ENCODE results near the gene SEC16A. TPM values are rescaled to one million over a fixed set of nuclear protein-coding genes. Genes with fewer than 3 reads are reported as not detected.

Gene SEC16A
- total and polyA plus RNA-seq, 11 donors, result 20.9 to 53.3 (median 29.9) TPM

GRCh38 chr9:136444102-136444501, 38.7 kb downstream of the SEC16A start:
- intact Hi-C loops (cut with DNase I), result no loop called here
- peaks cover 4 to 88% (median 82%) of the 10 kb centered on the region in 9 donors for H3K36me3 ChIP-seq
- no peak overlapping the region for H3K27ac ChIP-seq
- DNase-seq (no peak), ATAC-seq (no peak)
- peaks cover 0 to 12% (median 7%) of the 10 kb centered on the region in 12 donors for H3K4me1 ChIP-seq
- TF ChIP-seq, protein P1, sequence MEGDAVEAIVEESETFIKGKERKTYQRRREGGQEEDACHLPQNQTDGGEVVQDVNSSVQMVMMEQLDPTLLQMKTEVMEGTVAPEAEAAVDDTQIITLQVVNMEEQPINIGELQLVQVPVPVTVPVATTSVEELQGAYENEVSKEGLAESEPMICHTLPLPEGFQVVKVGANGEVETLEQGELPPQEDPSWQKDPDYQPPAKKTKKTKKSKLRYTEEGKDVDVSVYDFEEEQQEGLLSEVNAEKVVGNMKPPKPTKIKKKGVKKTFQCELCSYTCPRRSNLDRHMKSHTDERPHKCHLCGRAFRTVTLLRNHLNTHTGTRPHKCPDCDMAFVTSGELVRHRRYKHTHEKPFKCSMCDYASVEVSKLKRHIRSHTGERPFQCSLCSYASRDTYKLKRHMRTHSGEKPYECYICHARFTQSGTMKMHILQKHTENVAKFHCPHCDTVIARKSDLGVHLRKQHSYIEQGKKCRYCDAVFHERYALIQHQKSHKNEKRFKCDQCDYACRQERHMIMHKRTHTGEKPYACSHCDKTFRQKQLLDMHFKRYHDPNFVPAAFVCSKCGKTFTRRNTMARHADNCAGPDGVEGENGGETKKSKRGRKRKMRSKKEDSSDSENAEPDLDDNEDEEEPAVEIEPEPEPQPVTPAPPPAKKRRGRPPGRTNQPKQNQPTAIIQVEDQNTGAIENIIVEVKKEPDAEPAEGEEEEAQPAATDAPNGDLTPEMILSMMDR (IDR thresholded peaks at IDR 0.05), result no peak
- TF ChIP-seq POLR2A (IDR thresholded peaks at IDR 0.05), result no peak
- 90 to 94% (median 91%) methylated on average over 17 to 20 of the region's 20 CpGs for WGBS, 4 donors
- no peaks in the 10 kb centered on the region for H3K9me3 ChIP-seq
- no peaks in the 10 kb centered on the region for H3K27me3 ChIP-seq
- H3K4me3 ChIP-seq, result no peak overlapping the region

DNA sequence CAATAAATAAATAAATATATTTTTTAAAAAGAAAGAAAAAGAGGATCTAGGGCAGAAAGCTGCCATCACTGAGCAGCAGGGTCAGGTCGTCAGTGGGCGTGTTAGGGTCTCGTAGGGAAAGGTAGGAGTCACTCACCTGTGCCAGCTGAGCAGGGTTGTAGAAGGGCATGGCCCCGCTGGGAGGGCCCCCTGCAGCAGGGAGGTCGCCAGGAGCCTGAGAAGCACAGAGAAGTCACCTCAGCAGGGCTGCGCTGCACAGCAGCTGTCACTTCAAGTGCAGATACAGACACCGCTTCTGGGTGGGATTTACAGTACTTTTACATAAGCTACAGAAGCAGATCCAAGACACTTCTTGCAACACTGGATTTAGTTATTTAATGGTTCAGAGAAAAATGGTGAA, 39.2 kb downstream of the SEC16A start:
- H3K27me3 ChIP-seq, result no peaks in the 10 kb centered on the region
- no peaks in the 10 kb centered on the region for H3K9me3 ChIP-seq
- no peak for TF ChIP-seq POLR2A (IDR thresholded peaks at IDR 0.05)
- TF ChIP-seq, protein P1 (IDR thresholded peaks at IDR 0.05), result no peak
- no peak for DNase-seq
- ATAC-seq, result no peak
- WGBS, 4 donors, result 95 to 96% (median 96%) methylated on average over 7 of the region's 7 CpGs
- peaks cover 4 to 84% (median 78%) of the 10 kb centered on the region in 9 donors for H3K36me3 ChIP-seq
- intact Hi-C loops (cut with DNase I), result no loop called here
- H3K27ac ChIP-seq, result no peak overlapping the region
- H3K4me1 ChIP-seq, result peaks cover 0 to 16% (median 7%) of the 10 kb centered on the region in 12 donors
- H3K4me3 ChIP-seq, result no peak overlapping the region

DNA sequence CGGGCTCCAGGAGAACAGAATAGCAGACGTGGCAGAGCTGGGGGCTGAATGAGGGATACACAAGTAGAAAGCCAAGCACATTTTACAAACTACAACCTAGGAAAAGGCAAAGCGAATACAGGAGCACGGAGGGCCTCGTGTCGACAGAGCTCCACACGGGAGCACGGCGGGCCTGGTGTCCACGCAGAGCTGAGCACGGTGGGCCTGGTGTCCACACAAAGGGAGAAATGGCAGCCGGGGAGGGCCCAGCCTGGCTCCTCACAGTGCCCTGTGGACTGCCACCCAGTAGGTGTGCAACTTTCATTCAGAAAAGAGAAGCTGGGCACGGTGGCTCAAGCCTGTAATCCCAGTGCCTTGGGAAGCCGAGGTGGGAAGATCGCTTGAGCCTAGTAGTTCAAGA, 39.8 kb downstream of the SEC16A start:
- intact Hi-C loops (cut with DNase I), result no loop called here
- Histone ChIP-seq H3K4me3 (no peak overlapping the region), H3K27me3 (no peaks in the 10 kb centered on the region), H3K4me1 (peaks cover 3 to 22% (median 11%) of the 10 kb centered on the region in 12 donors), H3K9me3 (no peaks in the 10 kb centered on the region), H3K27ac (no peak overlapping the region), H3K36me3 (peaks cover 4 to 82% (median 75%) of the 10 kb centered on the region in 9 donors)
- WGBS, 4 donors, result 93 to 97% (median 94%) methylated on average over 15 of the region's 15 CpGs
- ATAC-seq (no peak), DNase-seq (no peak)
- TF ChIP-seq POLR2A (IDR thresholded peaks at IDR 0.05), result no peak
- TF ChIP-seq, protein P1 (IDR thresholded peaks at IDR 0.05), result no peak

DNA sequence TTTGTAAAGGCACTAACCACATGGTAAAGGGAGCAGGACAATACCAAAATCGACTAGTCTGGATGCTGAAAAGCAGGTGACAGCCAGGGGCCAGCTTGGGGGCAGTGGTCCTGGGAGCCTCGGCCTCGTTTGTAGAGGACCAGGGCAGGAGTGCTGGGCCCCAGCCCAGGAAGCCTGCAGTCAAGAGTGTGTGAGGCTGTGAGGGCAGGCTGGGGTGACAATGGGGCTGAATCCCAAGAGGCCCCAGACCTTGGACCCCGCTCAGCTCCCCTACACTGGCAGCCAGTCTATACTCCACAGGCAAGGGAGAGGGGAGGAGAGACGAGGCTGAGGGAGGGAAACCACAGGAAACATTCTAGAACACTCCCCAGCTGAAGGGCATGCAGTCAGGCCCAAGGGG, 40.6 kb downstream of the SEC16A start:
- Histone ChIP-seq H3K4me3 (no peak overlapping the region), H3K27me3 (no peaks in the 10 kb centered on the region), H3K4me1 (peaks cover 8 to 31% (median 19%) of the 10 kb centered on the region in 12 donors), H3K9me3 (no peaks in the 10 kb centered on the region), H3K27ac (no peak overlapping the region), H3K36me3 (peaks cover 3 to 74% (median 66%) of the 10 kb centered on the region in 9 donors)
- ATAC-seq (no peak), DNase-seq (no peak)
- no peak for TF ChIP-seq POLR2A (IDR thresholded peaks at IDR 0.05)
- TF ChIP-seq, protein P1 (IDR thresholded peaks at IDR 0.05), result no peak
- intact Hi-C loops (cut with DNase I), result no loop called here
- WGBS, 4 donors, result 80 to 85% (median 84%) methylated on average over 5 of the region's 5 CpGs
